Spleen (tissue), 7 donors: ENCODE data around the gene TAT.

Experiments used
- CTCF ChIP-seq, 11 experiments: fragments of 200-600 bp in 7 of 11; fragments of 450-650 bp in 4 of 11; sonication (generic) in 4 of 11; IDR thresholded peaks in 8 of 11; conservative IDR thresholded peaks in 3 of 11; 1 replicate in 7 of 11; 2 replicates in 4 of 11; pipeline versions ENCODE4 v1.4.0 to v1.8.0; 2016 to 2021; ENCODE audit warnings: antibody characterized with exemption in 11 of 11, inconsistent platforms in 4 of 11, mild to moderate bottlenecking in 1 of 11
- POLR2A ChIP-seq, 3 donors: fragments of 450-650 bp; IDR thresholded peaks; one replicate each; pipeline ENCODE4 v1.5.1; 2017; ENCODE audit warnings: antibody characterized with exemption in 3 of 3, mild to moderate bottlenecking in 1 of 3
- POLR2AphosphoS5 ChIP-seq, 3 donors: sonication (generic); formaldehyde crosslinking; IDR thresholded peaks; one replicate each; pipeline ENCODE4 v1.5.1; 2017; ENCODE audit warnings: antibody characterized with exemption in 3 of 3
- donor health status: DM: no; HTN: no; CAD: no; lungs with moderate emphysema.
- donor health status: DM: no; HTN: no; CAD: no.
- donor health status: DM: no; HTN: no; CAD: no.

GRCh38 chr16:71547168-71547567 lies 29.7 kb downstream of the TAT start:
- no peak for TF ChIP-seq CTCF (IDR thresholded peaks at IDR 0.05 in 8 of 11, conservative IDR thresholded peaks at IDR 0.05 in 3 of 11)
- TF ChIP-seq POLR2AphosphoS5 (IDR thresholded peaks at IDR 0.05): no peak
- no peak for TF ChIP-seq POLR2A (IDR thresholded peaks at IDR 0.05)
